Caco-2 (cell line): ENCODE data around the gene DSTN. TPM values are rescaled to one million over a fixed set of nuclear protein-coding genes. Genes with fewer than 3 reads are reported as not detected.
A peak's percentile ranks its signal among the peaks of the same experiment; 100 is the strongest.

Experiments used
- BruUV-seq: library from RNA; stranded (reverse); fragments of 400-500 nt; replicated peaks from 2 replicates; lab custom pipeline; 2021; lab: Mats Ljungman, UMichigan
- CTCF ChIA-PET: fragments of 300-600 bp; sonication (Branson Sonifier 250); formaldehyde crosslinking; loops from one replicate; lab custom pipeline; 2022; ENCODE audit warnings: antibody characterized with exemption; lab: Charles Lee
- POLR2A ChIA-PET: fragments of 300-600 bp; sonication (Branson Sonifier 250); formaldehyde crosslinking; loops from one replicate; lab custom pipeline; 2022; ENCODE audit warnings: antibody characterized with exemption; lab: Charles Lee
- DNase-seq, 2 experiments: peaks; one replicate each; pipeline versions ENCODE4 v3.0.0 to v3.0.0-alpha.2; 2020 to 2022
- H3K27me3 ChIP-seq: replicated peaks from 2 replicates; pipeline ENCODE4 v1.6.0; 2011; ENCODE audit warnings: low read length; ENCODE audit not compliant: control insufficient read depth, insufficient read depth
- H3K36me3 ChIP-seq: 2 replicates; pipeline ENCODE4 v1.5.1; 2011; ENCODE audit warnings: low read length; ENCODE audit not compliant: control insufficient read depth, insufficient read depth
- H3K4me1 ChIP-seq: fragments of 250-450 bp; sonication (Bioruptor Pico); 2 replicates; pipeline ENCODE4 v1.5.1; 2020; ENCODE audit warnings: mild to moderate bottlenecking
- H3K4me3 ChIP-seq: 2 replicates; pipeline ENCODE4 v1.5.1; 2011; ENCODE audit warnings: low read depth, mild to moderate bottlenecking, control low read depth, low read length
- H3K9me3 ChIP-seq: fragments of 250-450 bp; sonication (Bioruptor Pico); 2 replicates; pipeline ENCODE4 v1.5.1; 2020; ENCODE audit warnings: mild to moderate bottlenecking, moderate library complexity
- H3K27ac Mint-ChIP-seq: one replicate; pipeline ENCODE4 v1.8.0; 2022; ENCODE audit warnings: mixed read lengths; ENCODE audit not compliant: unreplicated experiment
- H3K27me3 Mint-ChIP-seq: one replicate; pipeline ENCODE4 v1.8.0; 2022; ENCODE audit warnings: mixed read lengths; ENCODE audit not compliant: insufficient read depth, unreplicated experiment
- H3K36me3 Mint-ChIP-seq: one replicate; pipeline ENCODE4 v1.8.0; 2022; ENCODE audit warnings: mild to moderate bottlenecking, mixed read lengths; ENCODE audit not compliant: insufficient read depth, unreplicated experiment
- H3K4me1 Mint-ChIP-seq: one replicate; pipeline ENCODE4 v1.8.0; 2022; ENCODE audit warnings: low read depth, mixed read lengths; ENCODE audit not compliant: unreplicated experiment
- H3K4me3 Mint-ChIP-seq: one replicate; pipeline ENCODE4 v1.8.0; 2022; ENCODE audit warnings: mild to moderate bottlenecking, moderate library complexity, mixed read lengths; ENCODE audit not compliant: unreplicated experiment
- H3K9me3 Mint-ChIP-seq: one replicate; pipeline ENCODE4 v1.8.0; 2022; ENCODE audit warnings: mixed read lengths; ENCODE audit not compliant: unreplicated experiment
- intact Hi-C: fragments of 100-400 bp; cut with micrococcal nuclease; formaldehyde crosslinking; loops from one replicate; pipeline ENCODE4 v1.10.0; 2022; ENCODE audit not compliant: unreplicated experiment
- total RNA-seq: library from RNA; stranded (reverse); gene quantifications from 2 replicates; pipeline ENCODE4 v1.2.3, GENCODE V29; 2022
- TF ChIP-seq, protein P1 (sequence below), 2 experiments: fragments of 200-600 bp in 1 of 2; IDR thresholded peaks; 1 replicate in 1 of 2; 2 replicates in 1 of 2; pipeline versions ENCODE4 v1.5.1 to v1.8.0; 2011 to 2022; ENCODE audit warnings: antibody characterized with exemption in 1 of 2, control low read depth in 1 of 2, inconsistent platforms in 1 of 2, low read depth in 1 of 2, low read length in 1 of 2, mild to moderate bottlenecking in 1 of 2, moderate library complexity in 1 of 2; ENCODE audit not compliant: insufficient read depth in 1 of 2, severe bottlenecking in 1 of 2, unreplicated experiment in 1 of 2

The DSTN gene
- total RNA-seq, 1 experiment from 2014 or later, result 318 TPM

DNA sequence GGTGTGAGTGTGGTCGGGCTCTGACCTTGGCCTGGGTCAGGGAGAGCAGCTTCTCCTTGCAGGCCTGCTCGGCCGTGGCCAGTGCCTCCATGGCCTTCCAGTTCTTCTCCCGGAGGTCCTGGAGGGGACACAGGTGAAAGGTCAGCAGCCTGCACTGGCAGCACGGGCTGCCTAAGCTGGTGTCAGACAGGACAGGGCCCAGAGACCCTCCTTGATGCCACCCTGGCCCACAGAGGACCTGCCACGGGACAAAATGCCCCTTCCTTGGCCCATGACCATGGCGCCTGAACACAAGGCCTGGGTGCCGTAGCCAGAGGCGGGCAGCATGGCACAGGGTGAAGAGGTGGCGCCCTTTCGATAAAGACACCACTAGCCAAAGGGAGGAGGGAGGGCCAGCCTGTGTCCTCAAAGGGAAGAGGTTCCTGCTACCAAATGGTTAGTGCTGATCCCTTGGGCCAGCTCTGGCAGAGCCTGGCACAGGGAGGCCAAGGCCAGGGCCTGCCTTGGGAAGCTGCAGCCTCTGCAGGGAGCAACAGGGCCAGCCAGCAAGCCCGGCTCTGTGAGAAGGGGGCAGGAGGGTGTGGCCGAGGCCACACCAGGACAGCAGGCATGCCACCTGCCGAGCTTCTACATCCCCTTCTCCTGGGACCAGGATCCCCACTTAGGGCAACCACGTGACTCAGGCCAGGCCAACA, 54.8 kb downstream of the DSTN start:
- Mint-ChIP-seq H3K4me3 (no peak overlapping the region), H3K27me3 (no peaks in the 10 kb centered on the region), H3K9me3 (no peaks in the 10 kb centered on the region), H3K27ac (no peak overlapping the region), H3K36me3 (peaks cover 100% of the 10 kb centered on the region), H3K4me1 (no peaks in the 10 kb centered on the region)
- intact Hi-C loops, result no loop called here
- ChIA-PET CTCF (no interaction called here), POLR2A (no interaction called here)
- Histone ChIP-seq H3K27me3 (no peaks in the 10 kb centered on the region), H3K4me1 (no peaks in the 10 kb centered on the region), H3K9me3 (no peaks in the 10 kb centered on the region), H3K4me3 (no peak overlapping the region), H3K36me3 (peaks cover 28% of the 10 kb centered on the region)
- no peak for DNase-seq
- BruUV-seq, result no TSS peak
- TF ChIP-seq, protein P1, sequence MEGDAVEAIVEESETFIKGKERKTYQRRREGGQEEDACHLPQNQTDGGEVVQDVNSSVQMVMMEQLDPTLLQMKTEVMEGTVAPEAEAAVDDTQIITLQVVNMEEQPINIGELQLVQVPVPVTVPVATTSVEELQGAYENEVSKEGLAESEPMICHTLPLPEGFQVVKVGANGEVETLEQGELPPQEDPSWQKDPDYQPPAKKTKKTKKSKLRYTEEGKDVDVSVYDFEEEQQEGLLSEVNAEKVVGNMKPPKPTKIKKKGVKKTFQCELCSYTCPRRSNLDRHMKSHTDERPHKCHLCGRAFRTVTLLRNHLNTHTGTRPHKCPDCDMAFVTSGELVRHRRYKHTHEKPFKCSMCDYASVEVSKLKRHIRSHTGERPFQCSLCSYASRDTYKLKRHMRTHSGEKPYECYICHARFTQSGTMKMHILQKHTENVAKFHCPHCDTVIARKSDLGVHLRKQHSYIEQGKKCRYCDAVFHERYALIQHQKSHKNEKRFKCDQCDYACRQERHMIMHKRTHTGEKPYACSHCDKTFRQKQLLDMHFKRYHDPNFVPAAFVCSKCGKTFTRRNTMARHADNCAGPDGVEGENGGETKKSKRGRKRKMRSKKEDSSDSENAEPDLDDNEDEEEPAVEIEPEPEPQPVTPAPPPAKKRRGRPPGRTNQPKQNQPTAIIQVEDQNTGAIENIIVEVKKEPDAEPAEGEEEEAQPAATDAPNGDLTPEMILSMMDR (IDR thresholded peaks at IDR 0.05; ENCODE audit: insufficient read depth in 1 of 2, low read depth in 1 of 2, low read length in 1 of 2, severe bottlenecking in 1 of 2, unreplicated experiment in 1 of 2), result no peak

- Histone ChIP-seq H3K4me3 (no peak overlapping the region), H3K4me1 (no peaks in the 10 kb centered on the region), H3K36me3 (peaks cover 31% of the 10 kb centered on the region), H3K27me3 (no peaks in the 10 kb centered on the region), H3K9me3 (no peaks in the 10 kb centered on the region)
- no peaks in the 10 kb centered on the region for H3K27me3 Mint-ChIP-seq
- no peaks in the 10 kb centered on the region for H3K4me1 Mint-ChIP-seq
- intact Hi-C loops, result no loop called here
- TF ChIP-seq, protein P1 (IDR thresholded peaks at IDR 0.05; ENCODE audit: insufficient read depth in 1 of 2, low read depth in 1 of 2, low read length in 1 of 2, severe bottlenecking in 1 of 2, unreplicated experiment in 1 of 2), result no peak
- ChIA-PET CTCF (no interaction called here), POLR2A (no interaction called here)
- BruUV-seq, result no TSS peak
- peak overlapping the region; percentile 59 for H3K27ac Mint-ChIP-seq
- no peak overlapping the region for H3K4me3 Mint-ChIP-seq
- peaks cover 100% of the 10 kb centered on the region for H3K36me3 Mint-ChIP-seq
- no peaks in the 10 kb centered on the region for H3K9me3 Mint-ChIP-seq
- DNase-seq, result no peak
Observed at GRCh38 chr20:17625246-17626051, 55.6 kb downstream of the DSTN start.

- POLR2A ChIA-PET, result no interaction called here
- Mint-ChIP-seq H3K27ac (peak overlapping the region; percentile 59), H3K36me3 (peaks cover 100% of the 10 kb centered on the region), H3K4me3 (no peak overlapping the region), H3K4me1 (no peaks in the 10 kb centered on the region), H3K9me3 (no peaks in the 10 kb centered on the region), H3K27me3 (no peaks in the 10 kb centered on the region)
- H3K4me1 ChIP-seq, result no peaks in the 10 kb centered on the region
- TF ChIP-seq, protein P1 (IDR thresholded peaks at IDR 0.05; ENCODE audit: insufficient read depth in 1 of 2, low read depth in 1 of 2, low read length in 1 of 2, severe bottlenecking in 1 of 2, unreplicated experiment in 1 of 2), result no peak
- no peak for DNase-seq
- H3K36me3 ChIP-seq, result peaks cover 28% of the 10 kb centered on the region
- BruUV-seq, result no TSS peak
- intact Hi-C loops, result no loop called here
- CTCF ChIA-PET, result interaction anchor here (0.6 to 1.2 kb wide), 2 partner anchors 56 kb away, joined by 3 to 4 read pairs; partner anchors contain the start of genes DSTN and RRBP1
- H3K9me3 ChIP-seq, result no peaks in the 10 kb centered on the region
- no peaks in the 10 kb centered on the region for H3K27me3 ChIP-seq
- H3K4me3 ChIP-seq, result no peak overlapping the region
Observed at GRCh38 chr20:17626217-17627007, 56.5 kb downstream of the DSTN start.
